T-helper 2 cell (primary cell): ENCODE data around the gene VPS37D.
"Not testable (repeated sequence)": the region's sequence is repeated elsewhere in the genome, so short reads cannot be mapped to it uniquely, and the experiment has no call there.

Experiments used
- DNase-seq, 5 experiments: peaks; one replicate each; pipeline versions ENCODE4 v3.0.0 to v3.0.0-alpha.2; 2012 to 2022

VPS37D gene

DNA sequence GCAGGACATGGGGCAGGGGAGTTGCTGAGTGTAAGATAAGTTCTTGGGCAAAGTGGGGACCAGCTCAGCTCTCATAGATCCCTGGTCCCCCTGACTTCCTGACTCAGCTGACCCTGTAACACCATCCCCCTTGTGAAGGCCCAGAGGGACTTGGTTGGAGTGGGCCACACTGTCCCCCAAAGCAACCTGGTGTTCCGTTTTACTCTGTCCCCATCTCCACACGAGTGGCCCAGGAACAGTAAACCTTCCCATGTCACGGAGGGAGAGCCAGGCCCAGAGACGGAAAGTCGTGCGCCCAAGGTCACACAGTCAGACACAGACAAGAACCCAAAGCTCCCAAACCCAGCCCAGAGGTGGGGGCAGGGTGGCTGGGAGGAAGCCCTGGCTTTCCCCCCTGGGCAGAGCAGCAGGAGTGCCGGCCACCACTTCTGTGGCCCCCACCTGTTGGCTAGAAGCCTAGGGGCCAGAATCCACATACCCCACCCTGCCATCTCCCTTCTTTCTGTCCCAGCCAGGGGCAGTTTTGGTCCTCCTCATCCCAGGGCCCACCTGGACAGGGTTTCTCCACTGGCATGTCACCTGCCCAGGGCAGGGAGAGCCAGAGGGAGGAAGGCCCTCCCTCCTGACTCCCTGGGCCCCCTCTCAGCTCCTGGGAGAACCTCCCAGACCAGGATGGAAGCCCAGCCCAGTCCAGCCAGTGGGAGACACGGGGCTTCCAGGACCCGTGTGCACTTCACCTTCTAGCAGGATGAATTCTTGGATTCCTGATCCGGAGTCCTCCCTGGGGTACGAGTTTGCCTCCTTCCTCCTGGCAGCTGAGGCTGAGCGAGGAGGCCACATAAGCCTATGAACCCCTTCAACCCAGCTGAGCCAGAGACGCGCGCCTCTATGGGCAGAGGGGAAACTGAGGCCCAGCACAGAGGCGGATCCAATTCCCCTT, 20.6 kb upstream of the VPS37D start:
- no peak for DNase-seq

DNA sequence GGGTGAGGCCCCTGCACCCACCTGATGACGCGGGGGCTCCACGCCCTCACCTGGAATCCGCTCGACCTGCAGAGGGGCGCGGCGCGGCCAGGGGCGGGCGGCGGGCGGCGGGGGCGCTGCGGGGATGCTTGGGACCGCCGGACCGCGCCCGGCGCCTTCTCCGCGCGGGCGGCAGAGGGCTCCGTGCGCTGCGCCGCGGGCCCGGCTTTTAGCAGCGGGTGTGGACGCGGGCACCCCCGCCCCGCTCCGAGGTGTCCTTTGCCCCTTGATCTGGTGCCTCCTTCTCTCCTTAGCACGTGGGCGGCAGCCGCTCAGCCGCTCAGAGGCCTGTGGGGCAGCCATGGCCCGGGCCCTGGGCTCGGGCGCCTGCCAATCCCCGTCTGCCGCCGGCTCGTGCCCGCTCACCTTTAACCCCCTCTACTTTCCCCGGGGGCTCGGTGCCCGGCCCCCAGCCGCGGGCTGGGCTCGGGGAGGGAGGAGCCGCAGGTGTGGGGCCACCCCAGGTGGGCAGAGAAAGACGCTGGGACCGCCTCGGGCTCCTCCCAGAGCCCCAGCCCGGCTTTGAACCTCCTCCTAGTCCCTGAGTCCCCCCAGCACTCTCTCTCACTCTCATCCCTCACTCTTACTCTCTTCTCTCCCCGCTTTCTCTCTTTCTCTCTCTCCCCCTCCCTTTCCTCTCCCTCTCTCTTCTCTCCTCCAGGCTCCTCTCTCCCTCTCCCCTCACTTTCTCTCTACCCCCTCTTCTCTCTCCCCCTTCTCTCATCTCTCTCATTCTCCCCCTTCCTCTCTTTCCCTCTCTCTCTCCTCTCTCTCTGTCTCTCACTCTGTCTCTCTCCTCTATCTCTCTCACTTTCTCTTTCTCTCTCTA, 19.7 kb upstream of the VPS37D start:
- peak in 3 of 5 experiments; percentile 6 to 28 (median 21) for DNase-seq

DNA sequence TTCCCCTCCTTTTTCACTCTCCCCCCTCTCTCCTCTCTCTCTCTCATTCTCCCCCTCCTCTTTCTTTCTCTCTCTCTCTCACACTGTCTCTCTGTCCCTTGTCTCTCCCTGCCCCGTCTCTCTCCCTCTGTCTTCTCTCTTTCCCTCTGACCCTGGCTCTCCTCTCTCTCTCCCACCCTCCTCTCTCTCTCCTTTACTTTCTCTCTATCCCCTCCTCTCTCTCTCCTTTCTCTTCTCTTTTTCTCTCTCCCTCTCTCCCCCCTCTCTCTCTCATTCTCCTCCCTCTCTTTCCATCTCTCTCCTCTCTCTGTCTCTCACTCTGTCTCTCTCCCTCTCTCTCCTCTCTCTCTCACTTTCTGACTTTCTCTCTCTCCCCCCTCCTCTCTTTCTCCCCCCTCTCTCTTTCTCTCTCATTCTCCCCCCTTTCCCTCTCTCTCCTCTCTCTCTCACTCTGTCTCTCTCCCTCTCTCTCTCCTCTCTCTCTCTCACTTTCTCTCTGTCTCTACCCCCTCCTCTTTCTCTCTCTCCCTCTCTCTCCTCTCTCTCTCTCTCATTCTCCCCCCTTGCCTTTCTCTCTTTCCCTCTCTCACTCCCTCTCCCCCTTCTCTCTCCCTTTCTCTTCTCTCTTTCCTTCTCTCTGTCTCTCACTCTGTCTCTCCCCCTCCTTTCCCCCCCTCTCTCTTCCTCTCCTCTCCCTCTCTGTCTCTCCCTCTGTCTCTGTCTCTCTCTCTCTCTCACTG, 18.9 kb upstream of the VPS37D start:
- DNase-seq: no peak

DNA sequence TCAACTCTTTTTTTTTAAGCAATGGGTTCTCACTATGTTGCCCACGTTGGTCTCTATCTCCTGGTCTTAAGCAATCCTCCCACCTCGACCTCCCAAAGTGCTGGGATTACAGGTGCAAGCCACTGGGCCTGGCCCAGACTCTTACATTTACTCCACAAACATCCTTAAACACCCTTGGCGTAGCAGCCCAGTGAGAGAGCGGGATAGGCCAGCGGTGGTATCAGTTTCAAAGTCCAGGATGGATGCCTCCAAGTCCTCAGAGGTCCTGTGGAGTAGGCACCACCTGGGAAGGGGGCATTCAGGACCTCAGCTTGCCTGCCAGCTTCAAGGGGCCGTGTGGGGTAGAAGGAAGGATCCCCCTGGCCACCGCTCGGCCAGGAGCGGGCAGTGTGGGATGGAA, 18.1 kb upstream of the VPS37D start:
- no peak for DNase-seq

DNA sequence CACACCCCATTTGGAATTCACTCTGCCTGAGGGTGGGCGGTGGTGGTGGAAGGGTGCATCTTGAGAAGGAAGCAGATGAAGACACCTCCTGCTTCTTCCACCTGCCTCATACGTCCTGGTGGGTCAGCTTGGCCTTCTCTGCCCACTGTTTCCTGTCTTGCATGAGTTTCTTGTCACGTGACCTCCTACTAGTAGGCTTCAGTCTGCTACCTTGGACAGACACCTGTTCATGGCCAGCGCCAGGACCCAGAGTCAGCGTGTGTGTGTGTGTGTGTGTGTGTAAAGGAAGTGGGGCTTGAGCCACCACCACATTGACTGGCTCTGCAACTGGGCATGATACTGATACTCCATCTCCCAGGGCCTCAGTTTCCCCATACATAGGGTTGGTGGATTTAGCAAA, 17.1 kb upstream of the VPS37D start:
- no peak for DNase-seq

DNA sequence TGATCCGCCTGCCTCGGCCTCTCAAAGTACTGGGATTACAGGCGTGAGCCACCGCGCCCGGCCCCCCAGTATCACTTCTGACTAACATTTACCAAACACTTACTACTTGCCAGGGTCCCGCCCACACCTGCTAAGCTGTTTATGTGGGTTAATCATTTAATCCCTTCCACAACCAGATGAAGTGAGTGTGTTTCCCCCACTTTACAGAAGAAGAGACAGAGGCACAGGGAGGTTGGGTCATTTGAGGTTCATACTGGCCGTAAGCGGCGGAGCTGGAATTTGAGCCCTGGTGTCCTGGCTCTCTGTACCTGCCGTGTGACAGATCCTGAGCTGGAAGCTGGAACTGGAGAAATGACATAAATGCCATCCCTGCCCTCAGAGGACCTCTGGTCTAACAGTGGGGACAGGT, 15.1 kb upstream of the VPS37D start:
- DNase-seq: no peak

DNA sequence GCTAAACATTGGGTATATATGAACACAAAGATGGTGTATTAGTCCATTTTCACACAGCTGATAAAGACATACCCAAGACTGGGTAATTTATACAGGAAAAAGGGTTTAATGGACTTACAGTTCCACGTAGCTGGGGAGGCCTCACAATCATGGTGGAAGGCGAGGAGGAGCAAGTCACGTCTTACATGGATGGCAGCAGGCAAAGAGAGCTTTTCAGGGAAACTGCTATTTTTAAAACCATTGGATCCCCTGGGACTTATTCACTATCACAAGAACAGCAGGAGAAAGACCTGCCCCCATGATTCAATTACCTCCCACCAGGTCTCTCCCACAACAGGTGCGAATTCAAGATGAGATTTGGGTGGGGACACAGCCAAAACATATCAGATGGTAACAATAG, 12.3 kb upstream of the VPS37D start:
- not testable (repeated sequence) for DNase-seq

DNA sequence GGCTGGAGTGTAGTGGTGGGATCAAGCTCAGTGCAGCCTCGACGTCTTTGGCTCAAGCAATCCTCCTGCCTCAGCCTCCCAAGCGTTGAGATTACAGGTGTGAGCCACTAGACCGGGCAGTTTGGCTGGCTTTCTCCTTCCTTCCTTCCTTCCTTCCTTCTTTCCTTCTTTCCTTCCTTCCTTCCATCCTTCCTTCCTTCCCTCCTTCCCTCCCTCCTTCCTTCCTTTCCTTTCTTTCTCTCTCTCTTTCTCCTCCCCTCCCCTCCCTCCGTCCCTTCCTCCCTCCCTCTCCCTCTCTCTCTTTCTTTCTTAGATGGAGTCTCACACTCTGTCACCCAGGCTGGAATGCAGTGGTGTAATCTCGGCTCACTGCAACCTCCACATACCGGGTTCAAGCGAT, 7.6 kb upstream of the VPS37D start:
- DNase-seq: no peak

DNA sequence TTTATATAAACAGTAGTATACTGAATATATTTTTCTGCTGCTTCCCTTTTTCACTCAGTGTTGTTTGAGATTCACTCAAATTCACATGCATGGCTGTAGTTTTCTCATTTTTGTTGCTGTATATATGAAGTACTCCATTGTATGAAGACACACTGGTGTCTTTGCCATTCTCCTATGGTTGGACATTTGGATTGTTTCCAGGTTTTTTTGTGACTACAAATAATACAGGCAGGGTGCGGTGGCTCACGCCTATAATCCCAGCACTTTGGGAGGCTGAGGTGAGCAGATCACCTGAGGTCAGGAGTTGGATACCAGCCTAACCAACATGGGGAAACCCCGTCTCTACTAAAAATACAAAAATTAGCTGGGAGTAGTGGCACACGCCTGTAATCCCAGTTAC, 7.0 kb upstream of the VPS37D start:
- not testable (repeated sequence) for DNase-seq

DNA sequence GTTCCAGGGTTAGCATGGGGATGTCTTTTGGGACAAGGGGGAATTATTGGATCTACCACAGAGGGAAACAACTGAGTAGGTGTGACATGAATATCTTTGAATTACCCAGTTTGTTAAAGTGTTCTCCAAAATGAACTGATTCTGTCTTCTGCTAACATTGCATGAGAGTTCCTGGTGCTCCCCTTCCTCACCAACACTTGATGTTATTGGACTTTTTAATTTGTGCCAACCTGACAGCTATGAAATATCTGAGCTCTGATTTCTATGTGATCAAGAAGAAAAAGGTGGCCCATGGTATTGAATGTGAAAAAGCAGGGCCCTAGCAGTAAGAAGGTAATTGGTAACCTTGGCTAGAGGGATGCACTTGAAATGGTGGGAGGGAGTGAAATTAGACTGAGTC, 4.6 kb upstream of the VPS37D start:
- no peak for DNase-seq

DNA sequence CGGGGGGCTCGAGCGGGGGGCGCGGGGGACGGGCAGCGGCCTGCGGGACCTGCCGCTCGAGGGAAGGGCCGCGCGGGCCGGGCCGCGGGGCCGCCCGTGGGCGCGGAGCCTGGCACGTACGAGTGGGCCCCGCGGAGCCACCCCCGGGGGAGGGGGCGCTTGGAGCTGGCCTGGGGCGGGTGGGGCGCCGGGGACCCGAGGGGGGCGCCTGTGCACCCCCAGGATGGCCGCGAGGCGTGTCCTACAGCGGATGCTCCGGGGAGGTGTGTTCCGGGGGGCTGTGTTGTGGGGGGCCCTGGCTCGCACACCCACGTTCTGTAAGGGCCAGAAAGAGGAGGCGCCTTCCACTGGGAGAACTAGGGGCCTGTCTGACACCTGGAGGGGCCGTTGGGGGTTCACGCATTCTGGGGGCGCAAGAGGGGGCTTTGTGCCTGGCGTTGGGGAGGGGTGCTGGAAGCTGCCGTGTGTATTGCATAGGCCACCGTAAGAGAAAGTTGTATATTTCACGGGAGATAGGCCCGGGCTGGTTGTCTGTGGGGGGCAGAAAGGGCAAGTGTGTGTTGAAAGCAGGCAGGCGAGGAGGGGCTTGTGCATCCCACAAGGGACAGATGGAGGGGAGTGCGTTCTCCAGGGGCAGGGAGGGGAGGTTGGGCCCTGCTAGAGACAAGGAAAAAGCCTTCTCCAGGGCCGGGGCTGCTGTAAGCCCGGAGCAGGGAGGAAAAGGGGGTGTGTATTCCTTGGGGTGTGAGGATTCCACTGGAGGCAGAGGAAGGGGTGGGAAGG, 663 bp downstream of the VPS37D start:
- no peak for DNase-seq

DNA sequence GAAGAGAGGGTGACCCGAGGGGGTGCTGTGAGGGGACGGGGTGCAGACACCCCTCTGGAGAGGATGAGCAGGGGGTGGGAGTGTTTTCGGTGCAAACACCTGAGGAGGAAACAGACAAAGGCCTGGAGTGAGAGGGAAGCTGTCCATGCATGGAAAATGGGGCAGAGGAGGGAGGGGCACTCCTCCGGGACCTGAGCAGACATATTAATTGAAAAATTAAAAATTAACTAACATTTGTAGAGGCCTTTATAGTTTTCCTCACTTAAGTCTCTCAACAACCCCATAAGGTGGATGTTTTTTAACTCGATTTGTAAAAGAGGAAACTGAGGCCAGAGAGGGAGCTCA, 1.2 kb downstream of the VPS37D start:
- no peak for DNase-seq

DNA sequence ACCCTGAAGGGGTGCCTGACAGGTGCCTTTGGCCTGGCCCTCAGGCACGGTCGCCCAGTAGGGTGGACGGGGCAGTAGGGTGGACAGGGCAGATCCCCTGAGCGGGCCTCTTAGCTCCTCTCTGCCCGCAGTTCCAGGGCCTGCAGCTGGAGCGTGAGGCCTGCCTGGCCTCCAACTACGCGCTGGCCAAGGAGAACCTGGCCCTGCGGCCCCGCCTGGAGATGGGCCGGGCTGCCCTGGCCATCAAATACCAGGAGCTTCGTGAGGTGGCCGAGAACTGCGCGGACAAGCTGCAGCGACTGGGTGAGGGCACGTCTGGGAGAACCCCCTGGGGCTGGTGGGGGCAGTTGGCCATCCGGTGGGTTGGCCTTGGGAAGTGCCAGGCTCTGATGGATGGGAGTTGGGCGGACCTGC, 1.7 kb downstream of the VPS37D start:
- DNase-seq: no peak

DNA sequence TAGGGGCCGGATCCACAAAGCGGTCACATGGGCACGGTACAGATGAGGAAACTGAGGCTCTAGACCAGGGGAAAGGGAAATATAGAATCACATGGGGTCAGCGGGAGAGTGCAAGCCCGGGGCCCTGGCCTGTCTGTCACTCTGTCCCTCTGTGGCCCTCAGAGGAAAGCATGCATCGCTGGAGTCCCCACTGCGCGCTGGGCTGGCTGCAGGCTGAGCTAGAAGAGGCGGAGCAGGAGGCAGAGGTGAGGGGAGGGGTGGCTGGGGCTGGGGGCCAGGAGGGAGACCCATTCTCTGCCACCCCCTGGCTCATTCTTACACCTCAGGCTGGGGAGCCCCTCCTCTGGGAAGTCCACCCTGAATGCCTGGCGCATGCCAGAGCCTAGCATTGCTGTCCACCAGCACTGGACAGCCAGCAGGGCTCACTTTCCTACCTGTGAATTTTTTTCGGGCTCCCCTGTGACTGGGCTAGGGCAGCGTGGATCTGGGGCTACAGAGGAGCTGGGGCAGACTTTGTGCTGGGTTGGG, 2.3 kb downstream of the VPS37D start:
- DNase-seq: no peak

DNA sequence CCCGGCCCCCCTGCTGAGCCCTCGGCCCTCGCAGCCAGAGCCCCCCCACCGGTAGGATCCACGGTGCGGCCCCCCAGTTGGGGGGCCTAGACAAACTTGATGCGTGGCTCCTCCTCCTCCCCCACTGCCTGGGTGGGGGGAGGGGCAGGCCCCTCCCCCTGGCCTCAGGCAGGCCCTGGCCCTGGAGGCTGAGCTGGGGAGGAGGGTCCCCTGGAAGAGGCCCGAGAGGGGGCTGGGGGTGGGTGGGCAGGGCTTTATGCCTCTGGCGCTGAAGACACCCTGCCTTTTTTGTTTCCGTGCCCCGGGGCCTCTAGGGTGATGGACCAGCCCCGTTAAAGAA, 3.7 kb downstream of the VPS37D start:
- DNase-seq: no peak

DNA sequence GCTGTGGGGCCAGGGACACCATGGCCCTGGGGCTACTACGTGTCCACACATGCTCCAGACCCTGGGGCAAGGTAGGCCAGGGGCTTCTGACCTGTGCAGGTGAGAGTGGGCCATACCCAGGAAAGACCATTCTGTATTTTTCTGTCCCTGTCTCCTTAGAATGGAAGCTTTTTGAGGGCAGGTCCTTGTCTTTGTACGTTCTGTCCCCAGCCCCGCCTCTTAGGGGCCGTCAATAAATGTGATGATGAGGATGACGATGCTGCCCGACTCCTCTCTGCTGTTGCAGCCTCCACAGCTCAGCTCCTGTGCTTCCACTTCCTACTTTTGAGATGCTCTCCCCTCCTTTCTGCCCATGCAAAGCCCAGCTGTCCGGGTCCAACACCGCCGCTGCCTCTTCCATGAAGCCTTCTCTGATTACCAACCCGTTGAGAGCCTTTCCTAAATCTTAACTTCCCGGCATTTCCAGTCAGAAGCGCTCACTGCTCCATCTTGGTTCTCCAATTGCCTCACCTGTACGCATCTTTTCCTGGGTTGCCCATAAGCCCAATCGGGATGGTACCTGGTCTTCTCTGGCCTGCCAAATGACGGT, 4.3 kb downstream of the VPS37D start:
- DNase-seq: no peak

DNA sequence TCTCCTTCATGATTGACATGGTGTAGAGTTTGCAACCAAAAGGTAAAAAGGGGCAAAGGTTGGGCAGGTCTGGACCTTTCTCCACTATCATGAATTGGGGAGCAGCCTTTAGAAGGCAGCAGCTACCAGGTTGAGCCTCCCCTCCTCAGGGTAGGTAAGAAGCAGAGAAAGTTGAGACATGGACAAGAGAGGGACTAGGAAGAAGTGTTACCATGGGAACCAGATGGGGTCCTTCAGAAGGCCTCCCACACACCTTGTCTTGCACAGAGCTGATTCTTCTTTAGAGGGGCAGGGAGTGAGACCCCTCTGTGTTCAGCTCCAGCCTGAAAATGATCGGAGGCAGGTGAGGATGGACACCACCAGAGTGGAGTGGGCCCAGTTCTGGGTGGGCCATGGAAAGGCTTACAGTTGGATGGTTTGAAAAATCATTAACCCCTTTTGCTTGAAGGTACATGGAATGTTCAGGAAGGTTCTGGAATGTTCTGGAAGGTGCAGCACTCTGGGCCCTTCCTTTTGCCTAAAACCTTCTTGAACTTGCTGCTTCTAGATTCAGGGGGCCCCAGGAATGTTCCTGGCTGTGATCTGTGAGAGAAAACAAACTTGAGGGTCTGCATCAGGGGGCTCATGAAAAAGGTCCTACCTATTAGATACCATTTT, 7.0 kb downstream of the VPS37D start:
- no peak for DNase-seq

DNA sequence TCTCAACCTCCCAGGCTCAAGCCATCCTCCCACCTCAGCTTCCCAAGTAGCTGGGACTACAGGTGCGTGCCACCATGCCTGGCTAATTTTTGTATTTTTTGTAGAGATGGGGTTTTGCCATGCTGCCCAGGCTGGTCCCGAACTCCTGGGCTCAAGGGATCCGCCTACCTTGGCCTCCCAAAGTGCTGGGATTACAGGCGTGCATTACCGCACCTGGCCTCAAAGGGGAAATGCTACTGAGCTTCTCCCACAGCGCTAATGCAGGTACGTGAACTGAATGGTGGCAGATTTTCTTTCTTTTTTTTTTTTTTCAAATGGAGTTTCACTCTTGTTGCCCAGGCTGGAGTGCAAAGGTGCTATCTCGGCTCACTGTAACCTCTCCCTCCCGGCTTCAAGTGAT, 8.4 kb downstream of the VPS37D start:
- not testable (repeated sequence) for DNase-seq

DNA sequence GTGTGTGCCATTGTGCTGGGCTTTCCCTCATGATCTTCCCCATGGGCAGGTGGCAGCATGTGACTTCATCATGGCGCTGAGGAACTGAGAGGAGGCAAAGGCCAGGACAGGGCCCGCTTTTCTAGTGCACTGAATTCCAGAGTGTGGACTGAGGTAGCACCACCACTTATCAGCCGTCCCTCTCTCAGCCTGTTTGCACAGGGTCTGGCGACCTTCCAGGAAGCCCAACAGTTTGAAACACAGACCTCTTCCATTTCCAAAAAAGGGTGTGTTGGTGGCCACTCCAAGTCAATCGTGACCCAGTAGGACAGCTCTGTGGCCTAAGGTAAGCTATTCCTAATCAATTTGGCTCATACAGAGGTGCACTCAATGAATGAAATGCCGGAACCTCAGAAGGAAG, 11.2 kb downstream of the VPS37D start:
- DNase-seq: no peak

DNA sequence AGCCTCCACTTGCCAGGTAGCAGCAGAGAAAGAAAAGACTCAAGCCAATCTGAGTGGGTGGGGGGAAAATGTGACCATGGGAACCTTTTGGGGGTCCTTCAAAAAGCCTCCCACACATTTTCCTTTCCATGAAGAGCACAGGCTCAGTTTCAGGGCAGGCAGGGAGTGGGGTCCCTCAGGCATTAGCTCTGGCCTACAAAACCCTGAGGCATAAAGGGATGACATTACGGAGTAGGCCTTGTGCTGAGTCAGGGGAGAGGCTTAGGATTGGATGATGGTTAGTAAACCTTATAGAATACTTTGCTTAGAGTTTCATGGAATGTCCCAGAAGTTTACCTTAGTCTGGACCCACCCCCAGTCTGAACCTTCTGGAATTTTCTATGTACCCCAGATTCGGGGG, 12.1 kb downstream of the VPS37D start:
- no peak for DNase-seq

DNA sequence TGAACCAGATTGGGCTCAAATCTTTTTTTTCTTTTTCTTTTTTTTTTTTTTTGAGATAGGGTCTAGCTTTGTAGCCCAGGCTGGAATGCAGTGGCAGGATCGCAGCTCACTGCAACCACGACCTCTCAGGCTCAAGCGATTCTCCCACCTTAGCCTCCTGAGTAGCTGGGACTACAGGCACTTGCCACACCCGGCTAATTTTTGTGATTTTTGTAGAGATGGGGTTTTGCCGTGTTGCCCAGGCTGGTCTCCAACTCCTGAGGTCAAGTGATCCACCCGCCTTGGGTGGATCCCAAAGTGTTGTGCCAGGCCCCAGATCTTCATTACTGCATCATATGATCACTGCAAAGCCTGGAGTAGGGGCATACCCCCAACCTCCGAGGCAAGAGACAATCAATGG, 12.9 kb downstream of the VPS37D start:
- no peak for DNase-seq
